Measurements from ENCODE around the gene PDE12. TPM values are rescaled to one million over a fixed set of nuclear protein-coding genes. Genes with fewer than 3 reads are reported as not detected.

PDE12 gene, protein sequence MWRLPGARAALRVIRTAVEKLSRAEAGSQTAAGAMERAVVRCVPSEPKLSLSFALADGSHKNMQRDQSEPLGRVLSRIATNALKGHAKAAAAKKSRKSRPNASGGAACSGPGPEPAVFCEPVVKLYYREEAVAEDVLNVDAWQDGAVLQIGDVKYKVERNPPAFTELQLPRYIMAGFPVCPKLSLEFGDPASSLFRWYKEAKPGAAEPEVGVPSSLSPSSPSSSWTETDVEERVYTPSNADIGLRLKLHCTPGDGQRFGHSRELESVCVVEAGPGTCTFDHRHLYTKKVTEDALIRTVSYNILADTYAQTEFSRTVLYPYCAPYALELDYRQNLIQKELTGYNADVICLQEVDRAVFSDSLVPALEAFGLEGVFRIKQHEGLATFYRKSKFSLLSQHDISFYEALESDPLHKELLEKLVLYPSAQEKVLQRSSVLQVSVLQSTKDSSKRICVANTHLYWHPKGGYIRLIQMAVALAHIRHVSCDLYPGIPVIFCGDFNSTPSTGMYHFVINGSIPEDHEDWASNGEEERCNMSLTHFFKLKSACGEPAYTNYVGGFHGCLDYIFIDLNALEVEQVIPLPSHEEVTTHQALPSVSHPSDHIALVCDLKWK
- 13.3 to 14.9 TPM (median 14.6 TPM) in 5 replicates for total RNA-seq (2022; extraction: Qiagen RNA extraction; ENCODE audit: low read depth)

DNA sequence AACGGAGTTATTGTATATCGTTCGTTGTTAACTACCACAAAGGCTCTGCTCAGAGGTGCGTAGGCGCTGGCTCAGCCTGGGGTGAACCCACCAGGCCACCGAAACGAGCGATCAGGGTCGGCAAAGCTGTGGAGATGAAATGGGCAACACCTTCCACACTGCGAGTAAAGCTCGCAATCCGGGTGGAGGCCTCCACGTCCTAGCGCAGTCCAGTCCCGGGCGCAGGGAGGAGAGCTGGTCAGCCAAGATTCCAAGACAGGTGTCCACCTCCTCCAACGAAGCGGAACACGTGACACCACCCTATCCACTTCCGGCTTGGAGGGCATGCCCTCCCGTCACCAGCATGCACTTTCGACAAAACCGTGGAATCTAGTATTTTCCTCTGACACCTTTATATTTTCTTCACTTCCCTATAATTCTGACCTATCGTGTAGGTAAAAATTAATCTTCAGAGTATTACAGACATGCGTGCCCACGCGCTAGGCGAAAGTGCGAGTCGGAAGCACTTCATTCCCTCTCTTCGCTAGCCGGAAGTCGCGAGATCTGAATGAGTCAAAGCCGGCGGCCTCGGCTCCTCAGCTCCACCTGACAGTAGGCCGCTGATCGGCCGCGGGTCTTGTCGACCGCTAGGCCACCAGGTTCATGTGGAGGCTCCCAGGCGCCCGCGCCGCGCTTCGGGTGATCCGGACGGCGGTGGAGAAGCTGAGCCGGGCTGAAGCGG lies at the start of gene PDE12:
PDE12 (plus strand) TSS at position 537 of the 721 bp plus-strand sequence; CDS start at position 643, 106 bp downstream.

DNA sequence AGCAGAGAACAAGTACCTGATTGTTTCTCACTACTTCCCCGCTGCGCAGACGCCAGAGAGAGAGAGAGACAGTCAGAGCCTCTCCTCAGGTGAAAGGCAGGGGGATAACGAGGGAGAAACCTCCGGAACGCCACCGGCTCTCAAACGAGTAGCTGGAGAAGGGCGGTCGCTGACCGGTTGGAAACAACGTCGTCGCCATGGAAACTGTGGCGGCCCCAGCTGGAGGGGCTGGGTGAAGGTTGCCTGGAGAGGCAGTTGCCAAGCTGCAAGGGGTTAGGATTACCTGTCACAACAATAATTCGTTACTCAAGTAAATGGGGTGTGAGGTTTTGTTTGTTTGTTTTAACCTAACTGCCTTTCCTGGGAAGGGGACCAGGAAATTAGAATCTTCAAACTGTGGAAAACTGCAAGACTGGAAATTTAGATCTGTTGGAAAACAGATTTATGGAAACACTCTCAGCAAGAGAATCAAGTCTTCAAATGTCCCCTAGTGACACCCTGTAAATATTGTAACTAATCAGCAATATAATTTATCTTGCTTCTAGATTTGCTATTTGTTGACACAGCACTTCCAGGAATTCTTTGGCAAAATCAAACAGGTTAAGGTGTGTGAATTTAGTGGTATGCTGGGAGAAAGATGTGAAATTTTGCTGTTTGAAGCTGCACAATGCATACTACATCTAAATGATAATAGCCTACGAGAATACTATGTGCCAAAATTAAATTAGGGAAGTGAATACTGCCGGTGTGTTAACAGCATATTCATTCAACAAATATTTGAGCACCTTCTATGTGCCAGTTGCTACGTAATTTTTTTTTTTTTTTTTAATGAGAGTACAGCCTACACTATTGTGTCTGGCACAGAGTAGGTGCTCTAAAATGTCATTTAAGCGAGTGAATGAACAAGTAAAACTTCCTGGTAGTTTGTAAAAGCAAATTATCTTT lies 11.6 kb upstream of the PDE12 start, which contains the start of gene DNAH12:
DNAH12 (minus strand) TSS at position 164 of the 945 bp plus-strand sequence. CDS start 1,474 bp downstream, outside the sequence.

DNA sequence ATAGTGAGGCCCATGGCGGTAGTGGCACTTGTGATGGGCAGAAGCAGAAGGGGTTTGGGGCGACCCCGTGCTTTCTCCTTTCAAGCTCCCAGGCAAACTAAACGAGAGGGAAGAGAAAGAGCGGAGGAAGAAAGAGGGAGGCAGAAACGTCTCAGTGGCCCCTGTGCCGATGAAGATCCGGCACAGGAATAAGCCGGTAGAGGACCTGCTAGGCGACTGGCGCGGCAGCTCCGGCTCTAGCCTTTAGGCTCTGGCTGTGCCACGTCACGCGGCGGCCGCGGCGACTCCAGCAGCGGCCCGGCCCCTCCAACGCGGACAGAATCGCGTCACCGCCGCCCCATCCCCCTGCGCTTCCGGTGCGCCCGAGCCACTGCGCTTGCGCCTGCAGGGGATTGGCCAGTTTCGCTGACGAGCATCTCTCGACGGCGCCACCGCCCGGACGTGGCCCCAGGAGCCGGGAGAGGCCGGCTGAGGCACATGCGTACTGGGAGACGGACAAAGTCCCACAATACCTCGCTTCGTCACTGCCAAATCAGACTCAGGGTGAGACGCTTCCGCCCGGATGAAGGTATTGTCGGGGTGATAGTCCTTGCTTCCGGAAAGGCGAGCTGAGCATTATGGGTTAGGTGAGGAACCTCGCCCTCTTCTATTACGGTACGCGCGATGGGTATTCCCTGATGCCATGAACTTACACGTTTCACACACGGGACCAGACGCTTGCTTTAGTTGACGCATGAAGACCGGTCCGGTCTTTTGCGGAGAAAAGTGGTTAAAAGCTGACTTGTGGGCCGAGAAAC lies 41.3 kb downstream of the PDE12 start, which contains the start of gene ARF4:
ARF4 (minus strand) TSS at position 218 of the 797 bp plus-strand sequence; CDS start at position 14, 204 bp downstream.

Other genes with a start within 250 kb of the PDE12 start
- gene DNAH12, start 11.9 kb upstream of the PDE12 start, total RNA-seq (2022; extraction: Qiagen RNA extraction; ENCODE audit: low read depth), result 0.05 to 0.19 TPM (median 0.11 TPM) in 4 of 5 replicates, not detected in the other
- gene ARF4, start 41.1 kb downstream of the PDE12 start, total RNA-seq (2022; extraction: Qiagen RNA extraction; ENCODE audit: low read depth), result 157 to 182 TPM (median 165 TPM) in 5 replicates
- 6.0 to 8.2 TPM (median 6.6 TPM) in 5 replicates for gene DENND6A, start 136.8 kb downstream of the PDE12 start, total RNA-seq (2022; extraction: Qiagen RNA extraction; ENCODE audit: low read depth)
- 20.3 to 26.5 TPM (median 25.2 TPM) in 5 replicates for gene SLMAP, start 200.0 kb downstream of the PDE12 start, total RNA-seq (2022; extraction: Qiagen RNA extraction; ENCODE audit: low read depth)

Measured in A549 treated with CpdA at 1 μM for 4 hours (cell line).